Measurements from ENCODE around the gene CCDC171.

DNA sequence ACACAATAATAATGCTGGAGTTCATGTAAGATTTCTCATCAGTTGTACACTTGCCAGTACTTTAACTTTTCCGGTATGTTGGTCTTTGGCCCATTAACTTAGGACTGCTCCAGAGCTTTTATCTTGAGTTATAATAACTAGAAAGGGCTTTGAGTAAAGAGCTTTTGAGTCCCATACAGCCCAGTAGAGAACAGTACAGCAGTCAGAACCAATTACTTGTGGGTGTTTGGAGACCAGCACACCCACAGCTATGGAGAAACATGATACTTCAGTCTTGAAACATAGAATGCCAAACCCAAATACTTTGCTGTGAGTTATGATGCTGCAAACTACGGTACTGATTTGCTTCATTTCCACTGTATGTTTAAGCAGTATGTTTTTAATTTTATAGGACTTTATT lies 374.3 kb downstream of the CCDC171 start:
- TF ChIP-seq, protein P1, sequence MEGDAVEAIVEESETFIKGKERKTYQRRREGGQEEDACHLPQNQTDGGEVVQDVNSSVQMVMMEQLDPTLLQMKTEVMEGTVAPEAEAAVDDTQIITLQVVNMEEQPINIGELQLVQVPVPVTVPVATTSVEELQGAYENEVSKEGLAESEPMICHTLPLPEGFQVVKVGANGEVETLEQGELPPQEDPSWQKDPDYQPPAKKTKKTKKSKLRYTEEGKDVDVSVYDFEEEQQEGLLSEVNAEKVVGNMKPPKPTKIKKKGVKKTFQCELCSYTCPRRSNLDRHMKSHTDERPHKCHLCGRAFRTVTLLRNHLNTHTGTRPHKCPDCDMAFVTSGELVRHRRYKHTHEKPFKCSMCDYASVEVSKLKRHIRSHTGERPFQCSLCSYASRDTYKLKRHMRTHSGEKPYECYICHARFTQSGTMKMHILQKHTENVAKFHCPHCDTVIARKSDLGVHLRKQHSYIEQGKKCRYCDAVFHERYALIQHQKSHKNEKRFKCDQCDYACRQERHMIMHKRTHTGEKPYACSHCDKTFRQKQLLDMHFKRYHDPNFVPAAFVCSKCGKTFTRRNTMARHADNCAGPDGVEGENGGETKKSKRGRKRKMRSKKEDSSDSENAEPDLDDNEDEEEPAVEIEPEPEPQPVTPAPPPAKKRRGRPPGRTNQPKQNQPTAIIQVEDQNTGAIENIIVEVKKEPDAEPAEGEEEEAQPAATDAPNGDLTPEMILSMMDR (IDR thresholded peaks at IDR 0.05; ENCODE audit: insufficient read depth, low read length), result no peak
- TF ChIP-seq, protein P2, sequence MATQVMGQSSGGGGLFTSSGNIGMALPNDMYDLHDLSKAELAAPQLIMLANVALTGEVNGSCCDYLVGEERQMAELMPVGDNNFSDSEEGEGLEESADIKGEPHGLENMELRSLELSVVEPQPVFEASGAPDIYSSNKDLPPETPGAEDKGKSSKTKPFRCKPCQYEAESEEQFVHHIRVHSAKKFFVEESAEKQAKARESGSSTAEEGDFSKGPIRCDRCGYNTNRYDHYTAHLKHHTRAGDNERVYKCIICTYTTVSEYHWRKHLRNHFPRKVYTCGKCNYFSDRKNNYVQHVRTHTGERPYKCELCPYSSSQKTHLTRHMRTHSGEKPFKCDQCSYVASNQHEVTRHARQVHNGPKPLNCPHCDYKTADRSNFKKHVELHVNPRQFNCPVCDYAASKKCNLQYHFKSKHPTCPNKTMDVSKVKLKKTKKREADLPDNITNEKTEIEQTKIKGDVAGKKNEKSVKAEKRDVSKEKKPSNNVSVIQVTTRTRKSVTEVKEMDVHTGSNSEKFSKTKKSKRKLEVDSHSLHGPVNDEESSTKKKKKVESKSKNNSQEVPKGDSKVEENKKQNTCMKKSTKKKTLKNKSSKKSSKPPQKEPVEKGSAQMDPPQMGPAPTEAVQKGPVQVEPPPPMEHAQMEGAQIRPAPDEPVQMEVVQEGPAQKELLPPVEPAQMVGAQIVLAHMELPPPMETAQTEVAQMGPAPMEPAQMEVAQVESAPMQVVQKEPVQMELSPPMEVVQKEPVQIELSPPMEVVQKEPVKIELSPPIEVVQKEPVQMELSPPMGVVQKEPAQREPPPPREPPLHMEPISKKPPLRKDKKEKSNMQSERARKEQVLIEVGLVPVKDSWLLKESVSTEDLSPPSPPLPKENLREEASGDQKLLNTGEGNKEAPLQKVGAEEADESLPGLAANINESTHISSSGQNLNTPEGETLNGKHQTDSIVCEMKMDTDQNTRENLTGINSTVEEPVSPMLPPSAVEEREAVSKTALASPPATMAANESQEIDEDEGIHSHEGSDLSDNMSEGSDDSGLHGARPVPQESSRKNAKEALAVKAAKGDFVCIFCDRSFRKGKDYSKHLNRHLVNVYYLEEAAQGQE (IDR thresholded peaks at IDR 0.05; ENCODE audit: insufficient replicate concordance, low read depth), result no peak
- TF ChIP-seq POLR2AphosphoS5 (IDR thresholded peaks at IDR 0.05; ENCODE audit: low read depth) (no peak), SPI1 (IDR thresholded peaks at IDR 0.05; ENCODE audit: borderline replicate concordance, low read depth) (no peak), GABPA (IDR thresholded peaks at IDR 0.05; ENCODE audit: low read depth) (no peak)

All from HL-60 (cell line).